K562 (cell line): ENCODE measurements around the gene CABYR. TPM values are rescaled to one million over a fixed set of nuclear protein-coding genes. Genes with fewer than 3 reads are reported as not detected.
A peak's percentile ranks its signal among the peaks of the same experiment; 100 is the strongest.

Experiments used
- CBFA2T3 ChIP-seq: fragments of 450-650 bp; IDR thresholded peaks from 2 replicates; pipeline ENCODE4 v1.6.1; 2017
- CHCHD3 ChIP-seq: fragments of 250-450 bp; sonication (Bioruptor Pico); IDR thresholded peaks from 2 replicates; pipeline ENCODE4 v2.1.2; 2022; ENCODE audit warnings: mild to moderate bottlenecking
- CREB3L1 ChIP-seq: fragments of 450-650 bp; IDR thresholded peaks from 2 replicates; pipeline ENCODE4 v1.6.1; 2014; ENCODE audit warnings: low read depth, mild to moderate bottlenecking, moderate library complexity, borderline replicate concordance
- CUX1 ChIP-seq: fragments of 200-800 bp; sonication (Bioruptor generic); IDR thresholded peaks from 2 replicates; pipeline ENCODE4 v1.6.1; 2016; ENCODE audit warnings: missing genetic modification characterization, missing compliant biosample characterization
- DMBX1 ChIP-seq: fragments of 250-450 bp; sonication (Bioruptor Pico); IDR thresholded peaks from 2 replicates; pipeline ENCODE4 v1.8.0; 2022; ENCODE audit warnings: inconsistent platforms, mild to moderate bottlenecking, moderate library complexity, borderline replicate concordance
- FOXJ2 ChIP-seq: fragments of 200-800 bp; sonication (Bioruptor generic); IDR thresholded peaks from 2 replicates; pipeline ENCODE4 v1.6.1; 2016; ENCODE audit warnings: missing genetic modification characterization, missing compliant biosample characterization
- HLTF ChIP-seq: fragments of 450-650 bp; IDR thresholded peaks from 2 replicates; pipeline ENCODE4 v1.6.1; 2016
- HMGN3 ChIP-seq: IDR thresholded peaks from 2 replicates; pipeline ENCODE4 v1.6.1; 2011; ENCODE audit warnings: borderline replicate concordance, low read depth, mild to moderate bottlenecking, mixed read lengths, low read length; ENCODE audit not compliant: insufficient read length; ENCODE audit errors: extremely low read depth
- PRMT5 ChIP-seq: sonication (generic); formaldehyde crosslinking; IDR thresholded peaks from 2 replicates; pipeline ENCODE4 v1.5.0; 2020; ENCODE audit warnings: missing genetic modification reagents
- SMAD4 ChIP-seq: fragments of 250-450 bp; sonication (Bioruptor Pico); conservative IDR thresholded peaks from 2 replicates; pipeline ENCODE4 v1.8.0; 2021; ENCODE audit warnings: inconsistent platforms, mild to moderate bottlenecking, moderate library complexity
- TAF15 ChIP-seq: fragments of 200-400 bp; formaldehyde crosslinking; IDR thresholded peaks from 2 replicates; pipeline ENCODE4 v1.6.1; 2017; ENCODE audit warnings: mild to moderate bottlenecking, low read depth, low read length, moderate library complexity
- TSHZ1 ChIP-seq: fragments of 250-450 bp; sonication (Bioruptor Pico); IDR thresholded peaks from 2 replicates; pipeline ENCODE4 v1.4.0; 2020; ENCODE audit warnings: mild to moderate bottlenecking, moderate library complexity
- USF2 ChIP-seq: sonication (generic); formaldehyde crosslinking; IDR thresholded peaks from 2 replicates; pipeline ENCODE4 v1.5.0; 2020; ENCODE audit warnings: missing genetic modification reagents
- ZNF121 ChIP-seq: sonication (generic); formaldehyde crosslinking; conservative IDR thresholded peaks from 2 replicates; pipeline ENCODE4 v1.8.0; 2022; ENCODE audit warnings: missing genetic modification reagents
- ZNF699 ChIP-seq: fragments of 250-450 bp; sonication (Bioruptor Pico); IDR thresholded peaks from 2 replicates; pipeline ENCODE4 v1.8.0; 2021; ENCODE audit warnings: mild to moderate bottlenecking, moderate library complexity; ENCODE audit not compliant: insufficient replicate concordance
- ZNF707 ChIP-seq: fragments of 250-450 bp; sonication (Bioruptor Pico); conservative IDR thresholded peaks from 2 replicates; pipeline ENCODE4 v1.8.0; 2022; ENCODE audit warnings: inconsistent platforms, mild to moderate bottlenecking, moderate library complexity
- ZNF75A ChIP-seq: fragments of 450-650 bp; formaldehyde crosslinking; IDR thresholded peaks from 2 replicates; pipeline ENCODE4 v1.4.0; 2020; ENCODE audit warnings: mild to moderate bottlenecking
- polyA plus RNA-seq, 8 experiments: library from polyadenylated mRNA; depleted of rRNA in 4 of 8; stranded (reverse) in 5 of 8; unstranded in 3 of 8; fragments of >200 nt; fragmentation: Nextera tagmentation in 2 of 8; fragmentation: Illumina TruSeq in 1 of 8; extraction: Ambion mirVana in 2 of 8; extraction: Trizol in 1 of 8; gene quantifications; 2 replicates each; pipeline versions ENCODE4 v1.2.1 to v1.2.3, GENCODE V29; 2011 to 2014; ENCODE audit warnings: inconsistent platforms in 1 of 8, missing spikeins in 1 of 8
- total RNA-seq, 7 experiments: library from RNA; depleted of rRNA in 6 of 7; stranded (reverse); fragments of >200 nt in 6 of 7; fragmentation: Illumina TruSeq in 2 of 7; extraction: Trizol in 2 of 7; gene quantifications; 2 replicates each; pipeline versions ENCODE4 v1.2.1 to v1.2.3, GENCODE V29; 2011 to 2021; ENCODE audit warnings: low replicate concordance in 1 of 7

The CABYR gene
- total and polyA plus RNA-seq, 9 of the 15 experiments (the other 6 are each of a cell fraction or from before 2014, with no cell fraction given), result not detected

GRCh38 chr18:24118750-24119577 lies 19.9 kb upstream of the CABYR start (continued):
- no peak for TF ChIP-seq CREB3L1
- TF ChIP-seq ZNF707 (CRISPR knock-in tag), result no peak
- no peak for TF ChIP-seq SMAD4 (CRISPR knock-in tag)
- no peak for TF ChIP-seq FOXJ2 (tag)
- TF ChIP-seq ZNF699 (CRISPR knock-in tag), result no peak
- no peak for TF ChIP-seq TSHZ1
- TF ChIP-seq CBFA2T3, result no peak
- no peak for TF ChIP-seq ZNF75A (CRISPR knock-in tag)
- TF ChIP-seq TAF15, result no peak
- no peak for TF ChIP-seq DMBX1 (CRISPR knock-in tag)
- no peak for TF ChIP-seq HMGN3
- peak; percentile 93 for TF ChIP-seq USF2 (CRISPR knock-in tag)
- no peak for TF ChIP-seq CHCHD3 (CRISPR knock-in tag)
- TF ChIP-seq ZNF121 (CRISPR knock-in tag), result no peak
- TF ChIP-seq HLTF, result no peak
- no peak for TF ChIP-seq PRMT5 (CRISPR knock-in tag)
- no peak for TF ChIP-seq CUX1 (CRISPR knock-in tag)
